NB4 (cell line): ENCODE measurements around the gene SCAI.

Source experiments
- DNase-seq: peaks from one replicate; pipeline ENCODE4 v3.0.0; 2010; ENCODE audit warnings: low read depth
- H3K4me3 ChIP-seq: one replicate; pipeline ENCODE4 v1.5.1; 2011; ENCODE audit warnings: mild to moderate bottlenecking, low read depth, low read length, moderate library complexity
- CTCF ChIP-seq: IDR thresholded peaks from one replicate; pipeline ENCODE4 v1.5.1; 2012; ENCODE audit warnings: low read depth, low read length
- MAX ChIP-seq: IDR thresholded peaks from 2 replicates; pipeline ENCODE4 v1.6.1; 2011; ENCODE audit warnings: low read depth, low read length
- MYC ChIP-seq: IDR thresholded peaks from 2 replicates; pipeline ENCODE4 v1.6.1; 2011; ENCODE audit warnings: low read depth, low read length
- POLR2A ChIP-seq: IDR thresholded peaks from 2 replicates; pipeline ENCODE4 v1.6.1; 2011; ENCODE audit warnings: mild to moderate bottlenecking; ENCODE audit not compliant: insufficient read length; ENCODE audit errors: extremely low read depth

The SCAI gene

GRCh38 chr9:124954255-124954654 lies 189.1 kb downstream of the SCAI start:
- no peak for DNase-seq
- TF ChIP-seq MYC (no peak), MAX (no peak), POLR2A (no peak), CTCF (no peak)
- no peak overlapping the region for H3K4me3 ChIP-seq

GRCh38 chr9:124950050-124950718 lies 193.1 kb downstream of the SCAI start:
- DNase-seq = no peak
- no peak overlapping the region for H3K4me3 ChIP-seq
- TF ChIP-seq CTCF (no peak), MAX (no peak), MYC (no peak), POLR2A (no peak)

GRCh38 chr9:124949387-124949786 lies 193.9 kb downstream of the SCAI start:
- no peak for DNase-seq
- TF ChIP-seq MYC (no peak), MAX (no peak), CTCF (no peak), POLR2A (no peak)
- H3K4me3 ChIP-seq = no peak overlapping the region

GRCh38 chr9:124947727-124948391 lies 195.5 kb downstream of the SCAI start:
- DNase-seq = no peak
- no peak overlapping the region for H3K4me3 ChIP-seq
- TF ChIP-seq MYC (no peak), MAX (no peak), CTCF (no peak), POLR2A (no peak)

- no peak for DNase-seq
- no peak overlapping the region for H3K4me3 ChIP-seq
- TF ChIP-seq MAX (no peak), MYC (no peak), CTCF (no peak), POLR2A (no peak)
Observed at GRCh38 chr9:124946167-124946566, 197.2 kb downstream of the SCAI start.
